HFF-Myc (cell line): ENCODE results near the gene SLC35E3.
"Not testable (repeated sequence)": the region's sequence is repeated elsewhere in the genome, so short reads cannot be mapped to it uniquely, and the experiment has no call there.

Experiments used
- DNase-seq: peaks from one replicate; pipeline ENCODE4 v3.0.0-alpha.2; 2011; ENCODE audit warnings: low read depth; ENCODE audit errors: extremely low read depth
- H3K4me3 ChIP-seq: replicated peaks from 2 replicates; pipeline ENCODE4 v1.5.1; 2011; ENCODE audit warnings: low read depth, mild to moderate bottlenecking, control low read depth, low read length
- TF ChIP-seq, protein P1 (sequence below): IDR thresholded peaks from 2 replicates; pipeline ENCODE4 v1.5.1; 2012; ENCODE audit warnings: mild to moderate bottlenecking, low read depth, low read length, control low read depth; ENCODE audit errors: missing control alignments

The SLC35E3 gene

DNA sequence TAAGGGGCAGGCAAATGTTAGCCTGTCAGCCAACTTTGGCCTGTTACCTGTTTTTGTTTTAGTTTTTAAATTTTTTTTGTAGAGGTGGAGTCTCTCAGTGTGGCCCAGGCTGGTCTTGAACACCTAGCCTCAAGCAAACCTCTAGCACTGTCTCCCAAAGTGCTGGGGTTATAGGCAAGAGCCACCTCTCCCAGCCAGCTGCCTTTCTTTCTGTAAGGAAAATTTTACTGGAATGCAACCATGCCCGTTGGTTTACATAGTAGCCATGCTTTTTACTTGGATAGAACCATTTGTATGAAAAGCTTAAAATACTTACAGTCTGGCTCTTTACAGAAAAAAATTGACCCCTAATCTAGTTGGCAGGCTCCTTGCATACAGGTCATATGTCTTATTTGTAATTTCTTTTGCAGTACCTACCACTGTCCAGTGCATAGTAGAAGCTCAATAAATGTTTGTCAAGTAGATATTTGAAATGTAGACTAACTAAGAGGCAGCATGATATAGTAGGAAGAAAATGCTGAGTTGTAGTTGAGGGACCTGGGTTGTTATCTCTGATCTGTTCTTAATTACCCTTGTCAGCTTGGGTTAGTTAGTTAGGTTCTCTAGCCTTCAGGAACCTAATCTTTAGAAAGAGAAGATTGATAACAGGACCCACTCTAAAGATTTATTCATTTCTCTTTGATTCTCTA is 66.7 kb downstream of the SLC35E3 start:
- DNase-seq, result no peak
- TF ChIP-seq, protein P1, sequence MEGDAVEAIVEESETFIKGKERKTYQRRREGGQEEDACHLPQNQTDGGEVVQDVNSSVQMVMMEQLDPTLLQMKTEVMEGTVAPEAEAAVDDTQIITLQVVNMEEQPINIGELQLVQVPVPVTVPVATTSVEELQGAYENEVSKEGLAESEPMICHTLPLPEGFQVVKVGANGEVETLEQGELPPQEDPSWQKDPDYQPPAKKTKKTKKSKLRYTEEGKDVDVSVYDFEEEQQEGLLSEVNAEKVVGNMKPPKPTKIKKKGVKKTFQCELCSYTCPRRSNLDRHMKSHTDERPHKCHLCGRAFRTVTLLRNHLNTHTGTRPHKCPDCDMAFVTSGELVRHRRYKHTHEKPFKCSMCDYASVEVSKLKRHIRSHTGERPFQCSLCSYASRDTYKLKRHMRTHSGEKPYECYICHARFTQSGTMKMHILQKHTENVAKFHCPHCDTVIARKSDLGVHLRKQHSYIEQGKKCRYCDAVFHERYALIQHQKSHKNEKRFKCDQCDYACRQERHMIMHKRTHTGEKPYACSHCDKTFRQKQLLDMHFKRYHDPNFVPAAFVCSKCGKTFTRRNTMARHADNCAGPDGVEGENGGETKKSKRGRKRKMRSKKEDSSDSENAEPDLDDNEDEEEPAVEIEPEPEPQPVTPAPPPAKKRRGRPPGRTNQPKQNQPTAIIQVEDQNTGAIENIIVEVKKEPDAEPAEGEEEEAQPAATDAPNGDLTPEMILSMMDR, result no peak
- H3K4me3 ChIP-seq, result peak overlapping the region; percentile 96

DNA sequence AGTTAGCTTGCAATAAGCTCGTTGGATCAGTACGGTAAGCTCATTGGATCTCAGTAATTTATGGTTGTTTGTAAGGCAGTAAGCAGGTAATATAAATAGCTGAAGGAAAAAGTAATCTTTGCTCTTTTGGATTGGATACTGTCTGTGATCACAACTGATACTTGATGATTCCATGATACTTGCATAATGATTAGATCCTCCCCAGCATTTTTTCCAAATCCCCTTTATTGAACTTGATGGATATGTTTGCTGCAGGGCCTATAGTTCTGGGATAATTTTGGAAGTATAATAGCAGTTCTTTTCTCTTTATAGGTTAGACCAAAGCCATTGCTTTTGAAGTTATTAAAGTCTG is 67.2 kb downstream of the SLC35E3 start:
- TF ChIP-seq, protein P1, result no peak
- H3K4me3 ChIP-seq, result peak overlapping the region; percentile 96
- no peak for DNase-seq

DNA sequence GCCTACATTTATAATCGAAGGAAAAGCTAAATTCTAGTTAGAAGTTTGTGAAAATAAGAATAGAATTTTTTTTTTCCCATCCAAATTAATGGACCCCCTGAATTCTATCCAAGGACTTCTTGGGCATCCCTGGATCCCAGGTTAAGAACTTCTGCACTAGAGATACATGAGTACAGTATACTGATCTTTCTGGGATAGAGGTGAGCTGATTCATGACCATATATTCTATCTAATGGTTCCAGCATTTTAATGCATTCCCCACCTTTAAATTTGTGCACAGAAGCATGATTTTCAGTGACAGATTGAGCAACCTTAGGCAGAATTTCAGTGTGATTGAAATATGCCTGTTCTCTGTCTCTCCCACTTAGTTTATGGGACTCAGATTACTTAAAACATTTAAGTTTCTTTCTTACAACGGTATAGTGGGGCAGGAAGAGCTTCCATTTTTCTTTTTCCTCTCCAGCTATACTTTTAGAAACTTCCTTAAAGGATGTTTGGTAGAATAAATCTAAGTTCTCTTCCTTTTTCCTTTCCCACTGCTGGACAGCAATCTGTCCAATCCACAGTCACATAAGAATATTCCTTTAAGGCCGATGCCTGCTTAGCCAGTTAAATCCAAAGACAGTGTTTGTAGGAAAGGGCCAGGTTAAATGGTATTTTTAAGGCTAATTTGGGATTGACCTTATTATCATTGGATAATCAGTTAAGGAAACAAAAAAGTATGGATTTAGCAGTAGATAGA is 68.7 kb downstream of the SLC35E3 start:
- no peak for DNase-seq
- H3K4me3 ChIP-seq, result peak overlapping the region; percentile 25; the same call in 1 of the 2 replicates
- TF ChIP-seq, protein P1, result no peak

DNA sequence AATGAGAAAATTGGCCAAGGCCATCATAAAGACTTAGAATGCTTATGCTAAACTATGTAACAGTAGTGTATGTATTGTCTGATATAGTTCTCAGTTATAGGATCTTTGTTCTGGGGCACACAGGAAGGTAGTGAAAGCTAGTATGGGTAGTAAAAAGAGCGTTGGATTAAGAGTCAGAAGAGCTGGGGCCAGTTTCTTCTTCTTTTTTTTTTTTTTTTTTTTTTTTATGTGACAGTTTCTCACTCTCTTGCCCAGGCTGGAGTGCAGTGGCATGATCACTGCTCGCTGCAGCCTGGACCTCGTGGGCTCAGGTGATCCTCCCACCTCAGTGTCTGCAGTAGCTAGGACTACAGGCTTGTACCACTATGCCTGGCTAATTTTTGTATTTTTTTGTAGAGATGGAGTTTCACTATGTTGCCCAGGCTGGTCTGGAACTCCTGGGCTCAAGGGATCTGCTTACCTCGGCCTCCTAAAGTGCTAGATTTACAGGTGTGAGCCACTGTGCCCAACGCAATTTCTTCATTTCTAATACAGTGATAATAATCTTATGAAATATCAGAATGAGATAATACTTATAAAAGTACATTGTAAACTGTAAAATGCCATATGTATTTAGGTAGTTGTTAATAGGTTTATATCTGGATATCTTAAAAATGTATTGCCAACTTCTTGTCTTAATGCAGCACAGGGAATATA is 69.4 kb downstream of the SLC35E3 start:
- no peak for DNase-seq
- TF ChIP-seq, protein P1, result no peak
- peak overlapping the region; percentile 25; the same call in 1 of the 2 replicates for H3K4me3 ChIP-seq

DNA sequence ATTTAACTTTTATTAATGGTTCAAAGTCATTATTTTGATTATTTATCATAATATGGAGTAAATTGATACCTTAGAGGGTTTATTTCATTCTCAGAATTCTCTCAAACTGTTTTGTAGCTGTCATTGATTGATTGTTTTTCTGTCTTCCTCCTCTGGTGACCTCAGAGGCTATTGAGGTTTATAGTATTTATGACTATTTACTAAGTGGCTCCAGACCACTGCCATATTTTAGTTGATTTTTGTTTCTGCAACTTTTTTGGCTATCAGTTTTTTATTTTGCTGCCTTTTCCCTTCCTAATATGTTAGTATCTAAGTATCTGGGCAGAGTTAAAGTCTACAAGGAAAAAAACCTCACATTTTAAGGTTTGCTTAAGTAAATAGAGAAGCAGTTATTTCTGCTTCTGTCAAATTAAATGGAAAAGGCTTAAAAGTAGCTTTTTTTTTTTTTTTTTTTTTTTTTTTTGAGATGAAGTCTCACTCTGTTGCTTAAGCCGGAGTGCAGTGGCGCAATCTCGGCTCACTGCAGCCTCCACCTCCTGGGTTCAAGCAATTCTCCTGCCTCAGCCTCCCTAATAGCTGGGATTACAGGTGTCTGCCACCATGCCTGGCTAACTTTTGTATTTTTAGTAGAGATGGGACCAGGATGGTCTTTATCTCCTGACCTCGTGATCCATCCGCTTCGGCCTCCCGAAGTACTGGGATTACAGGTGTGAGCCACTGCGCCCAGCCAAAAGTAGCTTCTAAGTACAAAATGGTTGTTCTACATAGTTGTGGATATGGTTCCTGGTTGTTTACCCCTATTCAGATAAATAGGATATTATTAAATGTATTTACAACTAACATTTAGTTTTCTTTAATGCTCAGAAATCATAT is 70.2 kb downstream of the SLC35E3 start:
- no peak overlapping the region for H3K4me3 ChIP-seq
- no peak for DNase-seq
- TF ChIP-seq, protein P1, result no peak

DNA sequence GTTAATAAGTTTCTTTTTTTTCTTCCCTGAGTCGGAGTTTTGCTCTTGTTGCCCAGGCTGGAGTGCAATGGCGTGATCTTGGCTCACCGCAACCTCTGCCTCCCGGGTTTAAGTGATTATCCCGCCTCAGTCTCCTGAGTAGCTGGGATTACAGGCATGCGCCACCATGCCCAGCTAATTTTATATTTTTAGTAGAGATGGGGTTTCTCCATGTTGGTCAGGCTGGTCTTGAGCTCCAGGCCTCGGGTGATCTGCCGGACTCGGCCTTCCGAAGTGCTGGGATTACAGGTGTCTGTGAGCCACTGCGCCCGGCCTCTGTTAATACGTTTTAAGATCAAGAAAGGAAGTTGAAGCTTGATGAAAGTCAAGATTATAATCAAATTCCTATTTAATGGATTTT is 73.5 kb downstream of the SLC35E3 start:
- not testable (repeated sequence) for DNase-seq, H3K4me3 ChIP-seq
